ENCODE data around the gene SH3RF1.

Gene SH3RF1

GRCh38 chr4:169103966-169104412 is 166.8 kb downstream of the SH3RF1 start:
- DNase-seq (ENCODE audit: low read depth): no peak

- no peak for DNase-seq (ENCODE audit: low read depth)
Measured at GRCh38 chr4:169102026-169102425, 168.7 kb downstream of the SH3RF1 start.

- DNase-seq (ENCODE audit: low read depth): no peak
Measured at GRCh38 chr4:169100670-169101101, 170.1 kb downstream of the SH3RF1 start.

- no peak for DNase-seq (ENCODE audit: low read depth)
Measured at GRCh38 chr4:169099771-169100180, 171.0 kb downstream of the SH3RF1 start.

GRCh38 chr4:169098969-169099690 is 171.6 kb downstream of the SH3RF1 start:
- no peak for DNase-seq (ENCODE audit: low read depth)

GRCh38 chr4:169098532-169098931 is 172.2 kb downstream of the SH3RF1 start:
- DNase-seq (ENCODE audit: low read depth): no peak

GRCh38 chr4:169098054-169098497 is 172.7 kb downstream of the SH3RF1 start:
- DNase-seq (ENCODE audit: low read depth): no peak

GRCh38 chr4:169096221-169096620 is 174.5 kb downstream of the SH3RF1 start:
- DNase-seq (ENCODE audit: low read depth): no peak

- DNase-seq (ENCODE audit: low read depth): no peak
Measured at GRCh38 chr4:169094656-169095231, 176.0 kb downstream of the SH3RF1 start.

- DNase-seq (ENCODE audit: low read depth): no peak
Measured at GRCh38 chr4:169092889-169093522, 177.8 kb downstream of the SH3RF1 start.

GRCh38 chr4:169090484-169091215 is 180.1 kb downstream of the SH3RF1 start:
- no peak for DNase-seq (ENCODE audit: low read depth)

GRCh38 chr4:169089004-169089403 is 181.8 kb downstream of the SH3RF1 start:
- no peak for DNase-seq (ENCODE audit: low read depth)

GRCh38 chr4:169084954-169085353 is 185.8 kb downstream of the SH3RF1 start:
- DNase-seq (ENCODE audit: low read depth): no peak

GRCh38 chr4:169080981-169081380 is 189.8 kb downstream of the SH3RF1 start:
- no peak for DNase-seq (ENCODE audit: low read depth)

- no peak for DNase-seq (ENCODE audit: low read depth)
Measured at GRCh38 chr4:169079942-169080827, 190.6 kb downstream of the SH3RF1 start.

- no peak for DNase-seq (ENCODE audit: low read depth)
Measured at GRCh38 chr4:169074117-169074516, 196.6 kb downstream of the SH3RF1 start.

- DNase-seq (ENCODE audit: low read depth): no peak
Measured at GRCh38 chr4:169071747-169072146, 199.0 kb downstream of the SH3RF1 start.

GRCh38 chr4:169070895-169071218 is 199.9 kb downstream of the SH3RF1 start:
- DNase-seq (ENCODE audit: low read depth): no peak

- DNase-seq (ENCODE audit: low read depth): peak; percentile 77
Measured at GRCh38 chr4:169070071-169070894, 200.5 kb downstream of the SH3RF1 start.

- no peak for DNase-seq (ENCODE audit: low read depth)
Measured at GRCh38 chr4:169068423-169068822, 202.3 kb downstream of the SH3RF1 start.

- DNase-seq (ENCODE audit: low read depth): no peak
Measured at GRCh38 chr4:169066934-169067333, 203.8 kb downstream of the SH3RF1 start.
